B cell (primary cell): ENCODE results near the gene TSPAN15. TPM values are rescaled to one million over a fixed set of nuclear protein-coding genes. Genes with fewer than 3 reads are reported as not detected.
"Not testable (repeated sequence)": the region's sequence is repeated elsewhere in the genome, so short reads cannot be mapped to it uniquely, and the experiment has no call there.

ENCODE experiments used
- ATAC-seq: fragments of 200-7000 bp; cut with Tn5 transposase; one replicate; pipeline ENCODE4 v1.10.0; 2021; ENCODE audit warnings: low read depth, mild to moderate bottlenecking, moderate number of reproducible peaks, moderate library complexity
- CTCF ChIA-PET: fragments of 350-600 bp; sonication (Branson Sonifier 250); formaldehyde crosslinking; loops from one replicate; lab custom pipeline; 2021; ENCODE audit warnings: antibody characterized with exemption, inconsistent platforms; lab: Charles Lee
- POLR2A ChIA-PET: fragments of 350-600 bp; sonication (Branson Sonifier 250); formaldehyde crosslinking; loops from one replicate; lab custom pipeline; 2021; ENCODE audit warnings: antibody characterized with exemption; lab: Charles Lee
- DNase-seq: peaks from one replicate; pipeline ENCODE4 v3.0.0; 2013
- H2AFZ ChIP-seq: 2 replicates; pipeline ENCODE4 v1.6.1; 2012; ENCODE audit warnings: mild to moderate bottlenecking, low read depth, low read length; ENCODE audit not compliant: insufficient read depth, poor library complexity, severe bottlenecking
- H3K27ac ChIP-seq, 2 donors: 1 replicate in 1 of 2; 2 replicates in 1 of 2; pipeline ENCODE4 v1.5.1; 2012 to 2013; ENCODE audit warnings: low read length in 2 of 2, mild to moderate bottlenecking in 2 of 2, moderate library complexity in 1 of 2
- H3K27me3 ChIP-seq, 4 experiments: fragments of 200-600 bp in 1 of 4; sonication (generic) in 1 of 4; replicated peaks in 1 of 4; 1 replicate in 2 of 4; 2 replicates in 2 of 4; pipeline versions ENCODE4 v1.6.1 to v1.7.0; 2013 to 2016; ENCODE audit warnings: low read length in 3 of 4, mild to moderate bottlenecking in 2 of 4, mixed read lengths in 1 of 4, moderate library complexity in 1 of 4; ENCODE audit not compliant: insufficient read depth in 4 of 4, control insufficient read depth in 3 of 4; ENCODE audit errors: control extremely low read depth in 1 of 4
- H3K36me3 ChIP-seq, 2 experiments: replicated peaks in 1 of 2; 1 replicate in 1 of 2; 2 replicates in 1 of 2; pipeline versions ENCODE4 v1.6.1 to v1.7.1; 2013; ENCODE audit warnings: low read length in 1 of 2; ENCODE audit not compliant: insufficient read depth in 2 of 2, control insufficient read depth in 1 of 2; ENCODE audit errors: control extremely low read depth in 1 of 2, extremely low read depth in 1 of 2
- H3K4me1 ChIP-seq, 2 donors: fragments of 200-600 bp in 1 of 2; sonication (generic) in 1 of 2; 1 replicate in 1 of 2; 2 replicates in 1 of 2; pipeline versions ENCODE4 v1.5.1 to v1.6.1; 2013 to 2017; ENCODE audit warnings: low read length in 2 of 2; ENCODE audit not compliant: control insufficient read depth in 2 of 2, insufficient read depth in 2 of 2
- H3K4me2 ChIP-seq: replicated peaks from 2 replicates; pipeline ENCODE3; 2012; ENCODE audit warnings: mild to moderate bottlenecking, low read depth, low read length; ENCODE audit not compliant: poor library complexity, severe bottlenecking
- H3K4me3 ChIP-seq, 5 experiments: fragments of 200-600 bp in 1 of 5; sonication (generic) in 1 of 5; 1 replicate in 3 of 5; 2 replicates in 2 of 5; pipeline versions ENCODE4 v1.5.1 to v1.7.0; 2011 to 2016; ENCODE audit warnings: low read length in 4 of 5, mild to moderate bottlenecking in 4 of 5, low read depth in 2 of 5, control low read depth in 1 of 5, moderate library complexity in 1 of 5; ENCODE audit not compliant: insufficient read depth in 1 of 5; ENCODE audit errors: control extremely low read depth in 1 of 5, extremely low read depth in 1 of 5
- H3K79me2 ChIP-seq: fragments of 200-600 bp; sonication (generic); one replicate; pipeline ENCODE4 v1.6.0; 2016; ENCODE audit warnings: low read length; ENCODE audit not compliant: control insufficient read depth, insufficient read depth
- H3K9ac ChIP-seq: fragments of 200-600 bp; sonication (generic); 2 replicates; pipeline ENCODE4 v1.6.1; 2017; ENCODE audit warnings: mild to moderate bottlenecking, low read length, moderate library complexity
- H3K9me3 ChIP-seq, 3 donors: one replicate each; pipeline versions ENCODE4 v1.6.1 to v1.7.1; 2013; ENCODE audit warnings: low read length in 2 of 3; ENCODE audit not compliant: control insufficient read depth in 2 of 3, insufficient read depth in 1 of 3; ENCODE audit errors: control extremely low read depth in 1 of 3
- H4K20me1 ChIP-seq: 2 replicates; pipeline ENCODE4 v1.6.0; 2012; ENCODE audit warnings: mild to moderate bottlenecking, low read length; ENCODE audit not compliant: insufficient read depth, control insufficient read depth, poor library complexity, severe bottlenecking
- H3K27ac Mint-ChIP-seq: one replicate; pipeline ENCODE4 v1.8.0; 2021; ENCODE audit warnings: mixed read lengths
- H3K27me3 Mint-ChIP-seq: one replicate; pipeline ENCODE4 v1.8.0; 2021; ENCODE audit warnings: mixed read lengths
- H3K4me1 Mint-ChIP-seq: one replicate; pipeline ENCODE4 v1.8.0; 2021; ENCODE audit warnings: mixed read lengths
- H3K4me3 Mint-ChIP-seq: one replicate; pipeline ENCODE4 v1.8.0; 2021; ENCODE audit warnings: mixed read lengths
- H3K9me3 Mint-ChIP-seq: one replicate; pipeline ENCODE4 v1.8.0; 2022; ENCODE audit warnings: mixed read lengths; ENCODE audit not compliant: insufficient read depth
- EZH2 ChIP-seq: IDR thresholded peaks from 2 replicates; pipeline ENCODE4 v1.6.1; 2012; ENCODE audit warnings: borderline replicate concordance, low read depth, mild to moderate bottlenecking, moderate library complexity, low read length; ENCODE audit not compliant: insufficient read depth, poor library complexity, severe bottlenecking
- WGBS: methylation state at CpG from one replicate; pipeline ENCODE4 v1.1.5; 2013; ENCODE audit warnings: missing lambda C conversion rate; ENCODE audit not compliant: insufficient coverage; 5-methylcytosine and 5-hydroxymethylcytosine counted together
- intact Hi-C: fragments of 100-400 bp; cut with micrococcal nuclease; formaldehyde crosslinking; loops from one replicate; pipeline ENCODE4 v1.10.0; 2022
- polyA plus RNA-seq: library from polyadenylated mRNA; depleted of rRNA; stranded (reverse); fragments of >200 nt; gene quantifications from 2 replicates; pipeline ENCODE4 v1.2.3, GENCODE V29; 2012
- total RNA-seq, 2 donors: library from RNA; stranded (reverse); fragments of 120-200 nt in 1 of 2; gene quantifications; 1 replicate in 1 of 2; 2 replicates in 1 of 2; pipeline versions ENCODE4 v1.2.3 to v1.2.4, GENCODE V29; 2013 to 2022
- TF ChIP-seq, protein P1 (sequence below): fragments of 200-600 bp; IDR thresholded peaks from one replicate; pipeline ENCODE4 v1.8.0; 2022; ENCODE audit warnings: antibody characterized with exemption, mild to moderate bottlenecking

TSPAN15 gene
- total and polyA plus RNA-seq, 2 donors (not counting 1 experiment from before 2014, with no cell fraction given), result 0.13 to 0.52 TPM

GRCh38 chr10:69484736-69485135, 33.5 kb downstream of the TSPAN15 start:
- no peak overlapping the region for H3K4me3 ChIP-seq
- CTCF ChIA-PET, result no interaction called here
- POLR2A ChIA-PET, result no interaction called here
- no peaks in the 10 kb centered on the region for H3K9me3 Mint-ChIP-seq
- H4K20me1 ChIP-seq, result no peaks in the 10 kb centered on the region
- intact Hi-C loops, result no loop called here
- H3K27ac Mint-ChIP-seq, result no peak overlapping the region
- H3K4me2 ChIP-seq, result no peak overlapping the region
- 61% methylated on average over 3 of the region's 7 CpGs for WGBS
- peaks cover 8% of the 10 kb centered on the region for H3K27me3 Mint-ChIP-seq
- no peaks in the 10 kb centered on the region for H3K79me2 ChIP-seq
- no peak overlapping the region for H2AFZ ChIP-seq
- H3K4me3 Mint-ChIP-seq, result no peak overlapping the region
- DNase-seq (no peak), ATAC-seq (no peak)
- H3K27me3 ChIP-seq, result no peaks in the 10 kb centered on the region
- H3K36me3 ChIP-seq, result no peaks in the 10 kb centered on the region
- H3K4me1 Mint-ChIP-seq, result peaks cover 10% of the 10 kb centered on the region
- TF ChIP-seq, protein P1, sequence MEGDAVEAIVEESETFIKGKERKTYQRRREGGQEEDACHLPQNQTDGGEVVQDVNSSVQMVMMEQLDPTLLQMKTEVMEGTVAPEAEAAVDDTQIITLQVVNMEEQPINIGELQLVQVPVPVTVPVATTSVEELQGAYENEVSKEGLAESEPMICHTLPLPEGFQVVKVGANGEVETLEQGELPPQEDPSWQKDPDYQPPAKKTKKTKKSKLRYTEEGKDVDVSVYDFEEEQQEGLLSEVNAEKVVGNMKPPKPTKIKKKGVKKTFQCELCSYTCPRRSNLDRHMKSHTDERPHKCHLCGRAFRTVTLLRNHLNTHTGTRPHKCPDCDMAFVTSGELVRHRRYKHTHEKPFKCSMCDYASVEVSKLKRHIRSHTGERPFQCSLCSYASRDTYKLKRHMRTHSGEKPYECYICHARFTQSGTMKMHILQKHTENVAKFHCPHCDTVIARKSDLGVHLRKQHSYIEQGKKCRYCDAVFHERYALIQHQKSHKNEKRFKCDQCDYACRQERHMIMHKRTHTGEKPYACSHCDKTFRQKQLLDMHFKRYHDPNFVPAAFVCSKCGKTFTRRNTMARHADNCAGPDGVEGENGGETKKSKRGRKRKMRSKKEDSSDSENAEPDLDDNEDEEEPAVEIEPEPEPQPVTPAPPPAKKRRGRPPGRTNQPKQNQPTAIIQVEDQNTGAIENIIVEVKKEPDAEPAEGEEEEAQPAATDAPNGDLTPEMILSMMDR, result no peak
- H3K27ac ChIP-seq, result no peak overlapping the region
- H3K9ac ChIP-seq, result no peak overlapping the region
- peaks cover 0 to 24% (median 12%) of the 10 kb centered on the region in 3 donors for H3K9me3 ChIP-seq
- peaks cover 4 to 8% of the 10 kb centered on the region in 2 donors for H3K4me1 ChIP-seq

- TF ChIP-seq, protein P1, result no peak
- TF ChIP-seq EZH2, result no peak
- DNase-seq (no peak), ATAC-seq (no peak)
- Mint-ChIP-seq H3K9me3 (no peaks in the 10 kb centered on the region), H3K4me1 (no peaks in the 10 kb centered on the region), H3K27me3 (peaks cover 8% of the 10 kb centered on the region), H3K4me3 (no peak overlapping the region), H3K27ac (no peak overlapping the region)
- no peaks in the 10 kb centered on the region for H3K27me3 ChIP-seq
- WGBS, result 89% methylated on average over 9 of the region's 9 CpGs
- H3K4me3 ChIP-seq, result no peak overlapping the region
- H3K9me3 ChIP-seq, result peaks cover 0 to 37% (median 12%) of the 10 kb centered on the region in 3 donors
- intact Hi-C loops, result no loop called here
- ChIA-PET POLR2A (no interaction called here), CTCF (interaction anchor here (0.9 kb wide), 1 partner anchor 22 kb away, joined by 3 read pairs; no protein-coding TSS in a partner anchor)
- H3K9ac ChIP-seq, result no peak overlapping the region
- no peaks in the 10 kb centered on the region for H3K36me3 ChIP-seq
- no peaks in the 10 kb centered on the region for H3K79me2 ChIP-seq
- H2AFZ ChIP-seq, result no peak overlapping the region
- H3K4me2 ChIP-seq, result no peak overlapping the region
- no peak overlapping the region for H3K27ac ChIP-seq
- H4K20me1 ChIP-seq, result no peaks in the 10 kb centered on the region
- no peaks in the 10 kb centered on the region for H3K4me1 ChIP-seq
These were observed 35.9 kb downstream of the TSPAN15 start for GRCh38 chr10:69486922-69487730.

GRCh38 chr10:69488149-69488844, 37.0 kb downstream of the TSPAN15 start:
- H3K4me3 ChIP-seq, POLR2A ChIA-PET, H3K27me3 ChIP-seq, ATAC-seq, H3K79me2 ChIP-seq, H3K4me1 ChIP-seq, H3K4me2 ChIP-seq, H2AFZ ChIP-seq, DNase-seq, H3K27ac Mint-ChIP-seq, H3K27ac ChIP-seq, H3K4me1 Mint-ChIP-seq, H3K36me3 ChIP-seq, H4K20me1 ChIP-seq, H3K27me3 Mint-ChIP-seq, H3K9ac ChIP-seq, H3K9me3 Mint-ChIP-seq, H3K4me3 Mint-ChIP-seq, CTCF ChIA-PET, intact Hi-C loops: not testable (repeated sequence)
- WGBS, result 100% methylated on average over 3 of the region's 4 CpGs
- peaks cover 0 to 37% (median 12%) of the 10 kb centered on the region in 3 donors for H3K9me3 ChIP-seq
